Psoas muscle (tissue), 8 donors: Measurements from ENCODE around the gene ENPP3. TPM values are rescaled to one million over a fixed set of nuclear protein-coding genes. Genes with fewer than 3 reads are reported as not detected.

Experiments used
- ATAC-seq, 4 donors: fragments of 200-7000 bp; cut with Tn5 transposase; one replicate each; pipeline ENCODE4 v1.9.1; 2020; ENCODE audit warnings: moderate library complexity in 3 of 4, mild to moderate bottlenecking in 2 of 4
- DNase-seq, 2 donors: peaks; one replicate each; pipeline ENCODE4 v3.0.0-alpha.2; 2020
- H3K27ac ChIP-seq: fragments of 200-600 bp; one replicate; pipeline ENCODE4 v1.8.0; 2022
- H3K27me3 ChIP-seq, 3 donors: fragments of 200-600 bp in 1 of 3; one replicate each; pipeline versions ENCODE4 v1.6.1 to v1.8.0; 2013 to 2022; ENCODE audit warnings: low read length in 2 of 3, mild to moderate bottlenecking in 2 of 3, moderate library complexity in 1 of 3; ENCODE audit not compliant: insufficient read depth in 3 of 3
- H3K36me3 ChIP-seq, 2 donors: fragments of 200-600 bp in 1 of 2; one replicate each; pipeline versions ENCODE4 v1.6.1 to v1.8.0; 2013 to 2022; ENCODE audit warnings: low read depth in 1 of 2, mild to moderate bottlenecking in 1 of 2, moderate library complexity in 1 of 2; ENCODE audit not compliant: insufficient read depth in 1 of 2
- H3K4me1 ChIP-seq: fragments of 200-600 bp; one replicate; pipeline ENCODE4 v1.8.0; 2022
- H3K4me3 ChIP-seq: fragments of 200-600 bp; one replicate; pipeline ENCODE4 v1.8.0; 2022; ENCODE audit warnings: mild to moderate bottlenecking
- H3K9me3 ChIP-seq: fragments of 200-600 bp; one replicate; pipeline ENCODE4 v1.8.0; 2022
- WGBS, 3 donors: extraction: QIAGEN DNeasy Blood & Tissue Kit; methylation state at CpG; one replicate each; pipeline versions ENCODE4 v1.1.6 to v1.1.7; 2013; 5-methylcytosine and 5-hydroxymethylcytosine counted together
- intact Hi-C, 2 donors: fragments of 100-400 bp; cut with DNase I; formaldehyde crosslinking; loops; one replicate each; pipeline versions ENCODE4 v1.11.0 to v1.14.2; 2022
- polyA plus RNA-seq, 3 donors: library from polyadenylated mRNA; stranded (reverse); fragments of 200-250 nt; gene quantifications; one replicate each; pipeline ENCODE4 v1.2.3, GENCODE V29; 2013
- total RNA-seq, 4 donors: library from RNA; stranded (reverse); fragmentation: NEBNext Ultra II Directional in 2 of 4; extraction: Animal tissue kit (Norgen Biotek cat#: 25700) in 2 of 4; gene quantifications; one replicate each; pipeline versions ENCODE4 v1.2.1 to v1.2.4, GENCODE V29; 2021 to 2023
- TF ChIP-seq, protein P1 (sequence below): fragments of 200-600 bp; IDR thresholded peaks from one replicate; pipeline ENCODE4 v1.8.0; 2022; ENCODE audit warnings: antibody characterized with exemption
- donor health status: healthy with polysubstance abuse.
- donor health status: DM: no; HTN: no; CAD: no; lungs with moderate emphysema.
- donor health status: Bipolar disorder and iron deficiency.
- donor health status: healthy.
- donor health status: DM: yes; HTN: yes; CAD: no.
- donor health status: DM: no; HTN: no; CAD: no.
- donor health status: DM: no; HTN: no; CAD: no.
- donor health status: DM: yes; HTN: yes; CAD: no.

The ENPP3 gene
- total and polyA plus RNA-seq, 7 donors: 0.04 to 0.34 (median 0.13) TPM; not detected in 1

DNA sequence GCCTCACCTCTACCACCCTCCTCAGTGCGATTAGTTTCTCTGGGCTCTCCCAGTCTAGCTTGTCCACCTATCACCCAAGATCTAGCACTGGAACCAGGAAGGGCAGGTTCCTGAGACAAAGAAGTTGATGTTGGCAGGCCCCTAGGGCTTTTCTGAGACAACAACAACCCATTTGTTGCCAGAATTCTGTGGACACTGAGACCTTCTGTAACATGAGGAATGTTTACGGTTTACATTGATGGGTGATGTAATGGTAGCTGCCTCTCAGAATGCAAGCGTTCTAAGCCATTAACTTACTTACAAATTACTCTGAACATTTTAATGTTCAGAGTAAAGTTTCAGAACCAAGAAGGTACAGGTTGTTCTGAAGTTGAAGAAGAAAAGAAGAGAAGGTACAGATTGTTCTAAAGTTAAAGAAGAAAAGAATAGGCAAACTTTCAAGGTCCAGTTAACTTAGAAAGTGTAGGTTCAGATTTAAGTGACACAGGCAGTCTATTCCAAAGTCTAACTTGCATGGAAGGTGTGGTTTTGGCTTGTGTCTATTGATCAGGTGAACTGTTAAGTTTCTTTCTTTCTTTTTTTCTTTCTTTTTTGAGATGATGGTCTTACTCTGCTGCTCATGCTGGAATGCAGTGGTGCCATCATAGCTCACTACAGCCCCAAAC, 5.3 kb upstream of the ENPP3 start:
- intact Hi-C loops: no loop called here

DNA sequence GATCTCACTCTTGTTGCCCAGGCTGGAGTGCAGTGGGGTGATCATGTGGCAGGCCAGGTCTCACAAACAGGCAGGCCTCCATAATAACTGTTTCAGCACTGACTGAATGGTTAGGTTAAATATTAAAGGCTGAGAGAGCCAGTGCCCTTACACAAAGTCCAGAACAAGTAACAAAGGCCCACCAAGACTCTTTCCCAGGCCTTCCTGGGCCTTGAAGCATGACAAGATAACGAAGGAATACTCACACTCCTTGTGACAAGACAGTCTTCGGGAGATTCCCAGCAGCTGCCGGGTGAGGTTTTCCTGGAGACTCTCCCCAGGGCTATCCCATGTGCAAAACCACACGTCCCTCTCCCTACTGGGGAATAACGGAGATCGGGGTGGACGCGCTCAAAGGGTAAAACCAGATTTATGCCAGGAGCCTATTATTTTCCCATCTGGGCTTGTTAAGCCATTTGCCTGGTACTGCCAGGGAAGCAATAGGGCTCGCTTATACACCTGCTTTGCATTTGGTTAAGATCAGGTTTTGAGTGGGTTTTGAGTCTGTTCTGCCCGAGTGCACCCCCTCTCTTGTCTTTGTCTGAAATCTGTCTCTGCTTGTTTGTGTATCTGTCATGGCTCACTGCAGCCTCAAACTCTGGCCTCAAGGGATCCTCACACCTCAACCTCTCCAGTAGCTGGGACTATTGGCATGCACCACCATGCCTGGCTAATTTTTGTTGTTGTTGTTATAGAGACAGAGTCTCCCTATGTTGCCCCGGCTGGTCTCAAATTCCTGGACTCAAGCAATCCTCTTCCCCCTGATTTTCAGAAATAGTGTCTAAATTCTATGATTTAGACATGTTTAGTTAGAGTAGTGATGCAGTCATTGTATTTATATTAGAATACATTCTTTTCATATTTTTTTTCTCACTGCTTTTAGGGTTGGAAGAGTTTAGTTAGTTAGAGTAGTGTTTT, 1.4 kb upstream of the ENPP3 start:
- H3K36me3 ChIP-seq: no peaks in the 10 kb centered on the region
- TF ChIP-seq, protein P1, sequence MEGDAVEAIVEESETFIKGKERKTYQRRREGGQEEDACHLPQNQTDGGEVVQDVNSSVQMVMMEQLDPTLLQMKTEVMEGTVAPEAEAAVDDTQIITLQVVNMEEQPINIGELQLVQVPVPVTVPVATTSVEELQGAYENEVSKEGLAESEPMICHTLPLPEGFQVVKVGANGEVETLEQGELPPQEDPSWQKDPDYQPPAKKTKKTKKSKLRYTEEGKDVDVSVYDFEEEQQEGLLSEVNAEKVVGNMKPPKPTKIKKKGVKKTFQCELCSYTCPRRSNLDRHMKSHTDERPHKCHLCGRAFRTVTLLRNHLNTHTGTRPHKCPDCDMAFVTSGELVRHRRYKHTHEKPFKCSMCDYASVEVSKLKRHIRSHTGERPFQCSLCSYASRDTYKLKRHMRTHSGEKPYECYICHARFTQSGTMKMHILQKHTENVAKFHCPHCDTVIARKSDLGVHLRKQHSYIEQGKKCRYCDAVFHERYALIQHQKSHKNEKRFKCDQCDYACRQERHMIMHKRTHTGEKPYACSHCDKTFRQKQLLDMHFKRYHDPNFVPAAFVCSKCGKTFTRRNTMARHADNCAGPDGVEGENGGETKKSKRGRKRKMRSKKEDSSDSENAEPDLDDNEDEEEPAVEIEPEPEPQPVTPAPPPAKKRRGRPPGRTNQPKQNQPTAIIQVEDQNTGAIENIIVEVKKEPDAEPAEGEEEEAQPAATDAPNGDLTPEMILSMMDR: no peak
- WGBS, 3 donors: 80 to 82% (median 82%) methylated on average over 11 of the region's 11 CpGs
- no peak overlapping the region for H3K4me3 ChIP-seq
- intact Hi-C loops: no loop called here
- no peak overlapping the region for H3K27ac ChIP-seq
- no peaks in the 10 kb centered on the region for H3K9me3 ChIP-seq
- ATAC-seq (no peak), DNase-seq (no peak)
- H3K27me3 ChIP-seq: no peaks in the 10 kb centered on the region
- H3K4me1 ChIP-seq: no peaks in the 10 kb centered on the region

More for the DNA sequence above, 5.3 kb upstream of the ENPP3 start:
- Histone ChIP-seq H3K9me3 (no peaks in the 10 kb centered on the region), H3K4me3 (no peak overlapping the region), H3K36me3 (peaks cover 0 to under 1% of the 10 kb centered on the region in 2 donors), H3K27ac (no peak overlapping the region), H3K27me3 (no peaks in the 10 kb centered on the region), H3K4me1 (peaks cover 6% of the 10 kb centered on the region)
- TF ChIP-seq, protein P1: no peak
- WGBS, 3 donors: 80 to 88% (median 86%) methylated on average over 3 of the region's 3 CpGs
- DNase-seq: no peak
- ATAC-seq: no peak

DNA sequence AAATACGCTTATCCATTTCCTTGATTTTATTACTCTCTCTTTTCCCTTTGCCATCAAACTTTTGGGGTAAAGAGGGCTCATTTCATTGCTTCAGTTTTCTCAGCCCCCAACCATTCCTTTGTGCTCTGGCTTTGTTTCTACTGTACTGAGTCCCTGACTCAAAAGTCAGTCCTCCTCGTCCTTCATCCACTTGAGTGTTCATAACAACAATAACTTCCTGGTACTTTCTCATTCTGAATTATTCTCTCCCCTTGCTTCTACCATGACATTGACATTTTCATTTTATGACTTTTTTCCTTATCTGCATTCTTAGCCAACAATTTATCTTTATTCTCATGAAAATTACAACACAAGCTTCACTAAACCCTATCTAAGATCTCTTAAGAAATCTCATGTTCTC, 911 bp downstream of the ENPP3 start:
- no peak overlapping the region for H3K27ac ChIP-seq
- TF ChIP-seq, protein P1: no peak
- ATAC-seq (no peak), DNase-seq (no peak)
- no peaks in the 10 kb centered on the region for H3K27me3 ChIP-seq
- H3K36me3 ChIP-seq: no peaks in the 10 kb centered on the region
- intact Hi-C loops: no loop called here
- H3K4me1 ChIP-seq: no peaks in the 10 kb centered on the region
- no peaks in the 10 kb centered on the region for H3K9me3 ChIP-seq
- 82 to 90% (median 85%) methylated on average over 2 of the region's 2 CpGs for WGBS, 3 donors
- no peak overlapping the region for H3K4me3 ChIP-seq

DNA sequence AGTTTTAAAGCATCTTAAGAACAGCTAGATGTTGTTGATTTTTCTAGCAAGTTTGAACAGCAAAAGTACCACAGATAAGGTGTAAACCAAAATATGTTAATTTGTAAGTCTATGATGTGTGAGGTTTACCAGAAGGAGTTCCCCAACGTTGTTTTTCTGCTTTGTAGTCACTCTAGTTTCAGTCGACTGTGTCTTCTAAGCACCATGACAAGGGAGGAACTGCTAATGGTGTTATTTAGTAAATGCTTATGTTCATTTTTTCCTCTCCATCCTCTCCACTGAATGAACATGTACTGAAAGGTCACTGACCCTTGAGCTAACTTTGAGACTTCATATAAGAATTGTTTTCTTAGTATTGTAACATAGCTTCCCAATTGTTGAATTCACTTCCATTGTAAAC, 3.0 kb downstream of the ENPP3 start:
- WGBS, 3 donors: 49 to 58% (median 55%) methylated on average over 2 of the region's 2 CpGs
- Histone ChIP-seq H3K9me3 (no peaks in the 10 kb centered on the region), H3K4me1 (no peaks in the 10 kb centered on the region), H3K36me3 (no peaks in the 10 kb centered on the region), H3K27ac (no peak overlapping the region), H3K4me3 (no peak overlapping the region), H3K27me3 (no peaks in the 10 kb centered on the region)
- TF ChIP-seq, protein P1: no peak
- intact Hi-C loops: no loop called here
- ATAC-seq: no peak
- DNase-seq: no peak
